Skeletal muscle cell (primary cell): Measurements from ENCODE around the gene GRIK5.

ENCODE experiments used
- DNase-seq: peaks from one replicate; pipeline ENCODE4 v3.0.0-alpha.2; 2010; ENCODE audit warnings: low read depth
- H3K4me3 ChIP-seq: 2 replicates; pipeline ENCODE4 v1.5.1; 2011; ENCODE audit warnings: low read depth, mild to moderate bottlenecking, control low read depth, low read length, moderate library complexity

The GRIK5 gene

DNA sequence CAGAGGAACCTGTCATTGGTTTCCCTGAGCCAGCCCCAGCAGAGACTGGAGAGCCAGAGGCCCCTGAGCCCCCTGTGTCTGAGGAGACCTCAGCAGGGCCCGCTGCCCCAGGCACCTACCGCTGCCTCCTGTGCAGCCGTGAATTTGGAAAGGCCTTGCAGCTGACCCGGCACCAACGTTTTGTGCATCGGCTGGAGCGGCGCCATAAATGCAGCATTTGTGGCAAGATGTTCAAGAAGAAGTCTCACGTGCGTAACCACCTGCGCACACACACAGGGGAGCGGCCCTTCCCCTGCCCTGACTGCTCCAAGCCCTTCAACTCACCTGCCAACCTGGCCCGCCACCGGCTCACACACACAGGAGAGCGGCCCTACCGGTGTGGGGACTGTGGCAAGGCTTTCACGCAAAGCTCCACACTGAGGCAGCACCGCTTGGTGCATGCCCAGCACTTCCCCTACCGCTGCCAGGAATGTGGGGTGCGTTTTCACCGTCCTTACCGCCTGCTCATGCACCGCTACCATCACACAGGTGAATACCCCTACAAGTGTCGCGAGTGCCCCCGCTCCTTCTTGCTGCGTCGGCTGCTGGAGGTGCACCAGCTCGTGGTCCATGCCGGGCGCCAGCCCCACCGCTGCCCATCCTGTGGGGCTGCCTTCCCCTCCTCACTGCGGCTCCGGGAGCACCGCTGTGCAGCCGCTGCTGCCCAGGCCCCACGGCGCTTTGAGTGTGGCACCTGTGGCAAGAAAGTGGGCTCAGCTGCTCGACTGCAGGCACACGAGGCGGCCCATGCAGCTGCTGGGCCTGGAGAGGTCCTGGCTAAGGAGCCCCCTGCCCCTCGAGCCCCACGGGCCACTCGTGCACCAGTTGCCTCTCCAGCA, 10.1 kb upstream of the GRIK5 start:
- DNase-seq = no peak
- H3K4me3 ChIP-seq = no peak overlapping the region

DNA sequence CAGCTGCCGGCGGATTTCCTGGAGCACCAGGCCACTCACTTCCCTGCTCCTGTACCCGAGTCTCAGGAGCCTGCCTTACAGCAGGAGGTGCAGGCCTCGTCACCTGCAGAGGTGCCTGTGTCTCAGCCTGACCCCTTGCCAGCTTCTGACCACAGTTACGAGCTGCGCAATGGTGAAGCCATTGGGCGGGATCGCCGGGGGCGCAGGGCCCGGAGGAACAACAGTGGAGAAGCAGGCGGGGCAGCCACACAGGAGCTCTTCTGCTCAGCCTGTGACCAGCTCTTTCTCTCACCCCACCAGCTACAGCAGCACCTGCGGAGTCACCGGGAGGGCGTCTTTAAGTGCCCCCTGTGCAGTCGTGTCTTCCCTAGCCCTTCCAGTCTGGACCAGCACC, 9.3 kb upstream of the GRIK5 start:
- DNase-seq = no peak
- no peak overlapping the region for H3K4me3 ChIP-seq

DNA sequence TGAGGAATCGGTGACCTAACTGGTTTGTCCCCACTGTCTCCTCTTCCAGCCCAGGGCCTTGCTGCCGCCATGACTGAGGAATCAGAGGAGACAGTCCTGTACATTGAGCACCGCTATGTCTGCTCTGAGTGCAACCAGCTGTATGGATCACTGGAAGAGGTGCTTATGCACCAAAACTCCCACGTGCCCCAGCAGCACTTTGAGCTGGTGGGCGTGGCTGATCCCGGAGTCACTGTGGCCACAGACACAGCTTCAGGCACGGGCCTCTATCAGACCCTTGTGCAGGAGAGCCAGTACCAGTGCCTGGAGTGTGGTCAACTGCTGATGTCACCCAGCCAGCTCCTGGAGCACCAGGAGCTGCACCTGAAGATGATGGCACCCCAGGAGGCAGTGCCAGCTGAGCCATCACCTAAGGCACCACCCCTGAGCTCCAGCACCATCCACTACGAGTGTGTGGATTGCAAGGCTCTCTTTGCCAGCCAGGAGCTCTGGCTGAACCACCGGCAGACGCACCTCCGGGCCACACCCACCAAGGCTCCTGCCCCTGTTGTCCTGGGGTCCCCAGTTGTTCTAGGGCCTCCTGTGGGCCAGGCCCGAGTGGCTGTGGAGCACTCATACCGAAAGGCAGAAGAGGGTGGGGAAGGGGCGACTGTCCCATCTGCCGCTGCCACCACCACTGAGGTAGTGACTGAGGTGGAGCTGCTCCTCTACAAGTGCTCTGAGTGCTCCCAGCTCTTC, 8.7 kb upstream of the GRIK5 start:
- DNase-seq = no peak
- no peak overlapping the region for H3K4me3 ChIP-seq

DNA sequence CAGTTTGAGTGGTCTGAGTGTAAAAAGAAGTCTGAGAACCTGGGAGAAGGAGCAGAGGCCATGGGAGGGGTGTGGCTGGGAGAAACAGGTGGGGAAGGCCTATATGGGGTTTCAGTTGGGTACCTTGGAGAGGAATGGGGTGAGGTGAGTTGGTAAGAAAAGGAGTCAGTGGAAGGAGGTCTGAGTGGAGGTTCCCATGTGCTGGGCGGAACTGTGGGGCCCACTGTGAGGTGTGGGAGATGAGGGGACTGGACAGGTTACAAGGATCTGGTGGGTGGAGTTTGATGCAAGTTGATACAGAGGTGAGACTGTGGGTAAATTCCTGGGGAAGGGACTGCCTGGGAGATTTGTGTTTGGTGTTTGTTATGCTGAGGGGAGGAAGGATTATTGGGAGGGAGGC, 8.1 kb upstream of the GRIK5 start:
- H3K4me3 ChIP-seq = no peak overlapping the region
- no peak for DNase-seq

DNA sequence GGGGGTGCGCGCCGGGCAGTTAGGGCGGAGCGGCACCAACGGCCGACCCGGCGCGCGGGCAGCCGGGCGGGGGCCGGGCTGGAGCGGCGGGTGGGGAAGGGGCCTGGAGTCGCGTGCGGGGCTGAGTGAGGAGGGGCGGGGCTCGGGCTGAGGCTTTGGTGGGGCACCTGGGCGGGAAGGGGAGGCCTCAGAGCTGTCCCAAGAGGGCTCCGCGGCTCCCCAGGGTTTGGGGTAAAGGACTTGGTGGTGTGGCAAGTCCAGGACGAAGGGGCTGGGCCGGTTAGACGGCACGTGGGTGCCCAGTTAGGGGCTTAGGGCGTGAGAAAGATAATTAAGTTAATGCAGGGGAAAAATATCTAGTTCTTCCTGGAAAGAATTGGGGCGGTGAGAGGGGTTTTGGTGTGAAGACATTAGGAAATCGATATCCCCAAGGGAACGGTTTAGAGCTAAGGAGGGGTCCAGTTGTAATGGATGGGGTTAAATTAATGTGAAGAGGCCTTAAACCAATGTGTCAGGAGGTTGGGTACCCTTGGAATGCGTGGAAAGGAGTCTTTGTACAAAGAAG, 6.5 kb upstream of the GRIK5 start:
- no peak for DNase-seq
- H3K4me3 ChIP-seq = peak overlapping the region; percentile 68

DNA sequence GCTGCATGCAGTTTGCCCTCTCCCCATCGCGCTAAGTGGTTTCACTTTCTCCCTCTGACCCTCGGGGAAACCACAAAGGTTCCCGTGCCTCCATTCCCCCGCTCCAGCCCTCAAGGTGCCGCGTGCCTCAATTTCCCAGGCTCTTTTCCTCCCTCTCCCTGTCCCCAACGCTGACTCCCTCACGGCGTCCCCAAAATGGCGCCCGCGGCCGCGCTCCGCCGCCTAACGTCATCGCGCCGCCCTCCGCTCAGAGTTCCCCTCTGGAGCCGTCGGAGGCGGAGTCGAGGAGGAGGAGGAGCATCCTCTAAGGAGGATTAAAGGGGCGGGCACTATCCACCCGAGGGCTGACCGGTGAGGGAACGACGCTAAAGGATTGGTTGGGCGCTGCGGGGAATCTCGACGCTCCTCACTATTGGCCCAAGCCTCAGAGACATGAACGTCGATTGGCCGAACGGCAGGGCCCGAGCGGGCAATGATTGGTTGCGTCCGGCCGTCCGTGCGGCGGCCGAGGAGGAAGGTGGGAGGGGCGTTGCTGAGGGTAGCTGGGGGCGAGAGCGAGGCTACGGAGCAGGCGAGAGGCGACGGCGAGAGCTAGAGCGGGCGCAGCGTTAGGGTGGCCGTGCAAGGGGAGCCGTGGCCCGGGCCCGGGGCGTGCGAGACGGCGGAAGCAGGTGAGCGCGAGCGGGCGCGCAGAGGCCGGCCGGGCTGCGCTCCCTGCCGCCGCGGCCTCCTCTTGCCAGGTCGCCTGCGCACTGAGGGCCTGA, 5.8 kb upstream of the GRIK5 start, which contains the start of gene ZNF574:
TSS of gene ZNF574 (plus strand) at position 551 of the 764 bp plus-strand sequence. CDS start 2,441 bp downstream, outside the sequence.
- peak within 1 kb of the TSS; percentile 68 for H3K4me3 ChIP-seq
- DNase-seq = peak; percentile 98

DNA sequence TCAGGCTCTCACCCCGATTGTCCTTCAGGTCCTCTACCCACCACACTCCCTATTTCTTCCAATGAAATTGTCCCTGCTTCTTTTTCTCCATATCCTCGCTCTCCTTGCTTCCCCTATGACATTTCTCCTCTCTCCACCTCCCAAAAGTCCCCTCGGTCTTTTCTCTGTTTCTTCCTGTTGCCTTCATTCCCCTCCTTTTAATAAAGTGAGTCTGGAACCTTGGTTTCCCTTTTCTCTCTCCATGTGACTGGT, 5.3 kb upstream of the GRIK5 start:
- no peak for DNase-seq
- H3K4me3 ChIP-seq = peak overlapping the region; percentile 68

DNA sequence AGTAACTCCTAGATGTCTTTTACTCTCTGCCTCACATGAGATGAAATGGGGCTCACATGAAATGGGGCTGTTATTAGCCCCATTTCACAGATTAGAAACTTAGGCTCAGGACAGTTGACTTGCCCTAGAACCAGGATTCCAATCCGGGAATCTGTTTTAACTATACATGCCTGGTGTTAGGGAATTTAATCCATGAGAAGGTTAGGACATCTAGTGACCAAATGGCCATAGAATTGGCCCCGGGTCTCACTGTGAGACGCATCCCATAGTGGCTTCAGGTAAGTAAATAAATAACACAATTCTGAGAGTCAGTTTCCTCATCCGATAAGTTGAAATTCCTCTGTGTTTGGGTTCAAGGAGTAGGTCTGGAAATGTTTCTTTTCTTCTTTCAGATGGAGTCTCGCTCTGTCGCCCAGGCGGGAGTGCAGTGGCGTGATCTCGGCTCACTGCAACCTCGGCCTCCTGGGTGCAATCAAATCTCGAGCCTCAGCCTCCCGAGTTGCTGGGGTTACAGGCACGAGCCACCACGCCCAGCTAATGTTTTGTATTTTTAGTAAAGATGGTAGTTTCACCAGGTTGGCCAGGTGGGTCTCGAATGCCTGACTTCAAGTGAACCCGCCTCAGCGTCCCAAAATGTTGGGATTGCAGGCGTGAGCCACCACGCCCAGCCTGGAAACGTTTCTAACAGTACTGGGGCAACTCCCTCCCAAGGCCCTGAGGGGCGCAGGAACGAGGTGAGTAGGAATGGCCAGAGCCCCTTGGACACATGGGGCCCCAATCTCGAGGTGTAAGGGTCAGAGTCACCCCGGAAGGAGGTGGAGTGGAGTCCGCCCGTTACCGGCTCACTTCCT, 4.7 kb upstream of the GRIK5 start:
- no peak for DNase-seq
- peak overlapping the region; percentile 68 for H3K4me3 ChIP-seq

DNA sequence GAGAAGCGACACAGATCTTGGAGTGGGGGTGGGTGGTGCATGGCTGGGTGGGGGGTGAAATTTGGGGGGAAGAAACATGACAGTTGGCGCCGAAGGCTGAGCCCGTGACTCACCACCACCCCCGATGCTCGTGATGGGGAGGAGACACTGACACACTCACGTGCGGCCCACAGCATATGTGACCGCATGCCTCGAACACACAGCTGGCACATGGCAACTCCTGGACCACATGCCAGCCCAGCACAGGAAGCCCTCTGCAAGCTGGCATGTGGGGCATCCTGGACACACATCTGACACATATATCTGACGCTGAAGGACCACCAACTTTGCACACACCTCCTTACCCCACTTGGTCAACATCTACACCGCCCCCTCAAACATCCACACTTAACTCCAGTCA, 1.2 kb upstream of the GRIK5 start:
- no peak overlapping the region for H3K4me3 ChIP-seq
- DNase-seq = no peak

DNA sequence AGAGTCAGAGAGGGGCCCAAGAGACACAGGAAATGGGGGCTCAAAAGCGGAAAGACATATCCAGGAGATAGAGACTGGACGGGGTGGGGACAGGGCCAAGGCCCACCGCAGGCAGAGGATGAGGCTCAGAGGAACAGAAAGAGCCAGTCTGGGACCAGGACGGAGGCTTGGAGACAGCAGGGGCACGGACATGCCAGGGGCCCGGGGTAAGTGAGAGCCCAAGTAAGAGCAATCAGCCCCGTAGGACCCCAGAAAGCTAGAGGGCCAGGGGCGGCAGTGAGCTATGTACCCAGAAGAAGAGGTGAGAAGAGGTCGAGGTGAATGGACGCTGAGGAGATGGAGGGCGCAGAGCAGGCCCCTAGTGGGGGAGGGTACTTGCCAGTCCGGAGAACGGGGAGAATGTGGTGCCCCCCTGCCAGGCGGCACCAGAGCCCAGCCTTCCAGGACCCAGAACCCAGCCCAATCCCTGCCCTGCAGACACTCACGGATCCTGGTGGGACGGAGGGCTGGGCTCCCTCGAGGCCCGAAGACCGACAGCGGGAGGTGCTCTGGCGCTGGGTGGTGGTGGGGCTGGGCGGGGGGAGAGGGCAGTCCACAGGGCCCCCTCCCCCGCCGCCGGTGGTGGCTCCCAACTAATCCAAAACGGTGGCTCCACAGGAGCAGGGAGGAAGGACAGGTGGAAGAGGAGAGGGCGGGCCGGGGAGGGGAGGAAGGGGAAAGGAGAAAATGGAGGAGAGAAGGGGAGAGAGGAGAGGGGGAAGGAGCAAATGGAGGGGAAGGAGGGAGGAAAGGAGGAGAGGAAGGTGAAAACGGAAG, 1.0 kb downstream of the GRIK5 start:
- DNase-seq = no peak
- no peak overlapping the region for H3K4me3 ChIP-seq

DNA sequence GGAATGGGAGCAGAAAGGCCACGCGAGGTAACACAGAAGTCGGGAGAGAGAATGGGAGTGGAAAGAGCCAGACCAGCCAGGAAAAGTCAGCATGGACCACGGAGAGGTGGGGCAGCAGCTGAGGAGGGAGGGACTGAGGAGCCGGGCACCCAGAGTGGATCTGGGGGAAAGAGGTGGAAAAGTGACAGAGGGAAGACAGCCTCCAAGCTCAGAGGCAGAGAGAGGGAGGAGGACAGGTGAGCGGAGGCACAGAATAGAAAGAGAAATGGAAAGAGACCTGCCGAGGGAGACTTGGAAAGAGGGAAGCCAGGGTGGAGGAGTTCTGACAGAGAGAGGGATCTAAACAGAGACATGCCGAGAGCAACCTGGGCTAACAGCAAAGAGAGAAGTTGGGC, 1.6 kb downstream of the GRIK5 start:
- DNase-seq = no peak
- H3K4me3 ChIP-seq = no peak overlapping the region

DNA sequence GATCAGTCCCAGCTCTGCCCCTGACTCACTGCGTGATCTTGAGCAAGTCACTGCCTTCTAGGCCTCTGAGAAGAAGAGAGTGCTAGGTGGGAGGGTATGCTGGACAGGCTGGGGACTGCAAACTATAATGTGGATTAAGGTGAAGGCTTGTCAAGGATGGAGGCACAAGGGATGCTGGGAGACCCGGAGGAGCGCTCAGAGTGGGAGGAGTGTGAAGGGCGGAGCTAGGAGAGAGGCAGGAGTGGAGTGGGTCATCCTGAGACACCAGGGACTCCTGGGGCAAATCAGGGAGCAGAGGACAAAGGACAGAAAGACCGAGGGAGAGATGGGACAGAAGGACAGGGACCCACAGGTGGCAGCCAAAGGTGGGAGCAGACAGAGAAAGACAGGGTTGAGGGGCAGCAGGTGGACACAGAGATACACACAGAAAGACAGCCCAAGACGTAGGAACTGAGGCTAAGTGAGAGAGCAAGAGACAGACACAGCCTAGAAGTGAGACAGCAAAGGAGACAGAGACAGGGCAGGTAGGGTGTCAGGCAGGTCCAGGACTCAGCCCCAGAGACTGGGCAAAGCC, 2.6 kb downstream of the GRIK5 start:
- H3K4me3 ChIP-seq = no peak overlapping the region
- no peak for DNase-seq

DNA sequence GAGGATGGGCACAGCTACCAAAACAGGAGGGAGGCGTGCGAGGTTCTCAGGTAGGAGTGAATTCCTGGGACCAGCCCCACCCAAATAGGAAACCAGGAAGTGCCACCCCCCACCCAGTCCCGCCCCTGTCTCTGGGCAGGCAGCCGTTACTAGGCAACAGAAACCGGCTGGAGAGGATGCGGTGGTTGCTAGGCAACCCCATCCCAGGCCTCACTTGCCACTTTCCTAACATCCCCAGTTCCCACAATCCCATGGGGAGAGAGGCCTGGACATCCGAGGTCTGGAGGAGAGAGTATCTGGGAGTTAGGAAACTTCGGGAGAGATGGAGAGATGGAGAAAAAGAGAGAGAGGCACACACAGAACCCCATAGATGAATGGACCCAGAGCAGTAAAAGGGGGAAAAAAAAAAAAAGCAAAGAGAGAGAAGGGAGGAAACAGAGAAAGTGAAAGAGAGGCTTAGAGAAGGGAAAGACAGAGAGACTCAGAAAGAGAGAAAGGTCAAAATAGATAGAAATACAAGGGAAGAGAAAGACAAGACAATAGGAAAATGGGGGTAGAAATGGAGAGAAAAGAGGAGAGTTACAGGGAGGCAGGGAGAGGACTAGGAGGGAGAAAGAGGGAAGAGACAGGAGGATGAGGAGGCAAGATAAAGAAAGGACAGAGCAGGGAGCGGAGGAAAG, 3.8 kb downstream of the GRIK5 start:
- DNase-seq = no peak
- no peak overlapping the region for H3K4me3 ChIP-seq

DNA sequence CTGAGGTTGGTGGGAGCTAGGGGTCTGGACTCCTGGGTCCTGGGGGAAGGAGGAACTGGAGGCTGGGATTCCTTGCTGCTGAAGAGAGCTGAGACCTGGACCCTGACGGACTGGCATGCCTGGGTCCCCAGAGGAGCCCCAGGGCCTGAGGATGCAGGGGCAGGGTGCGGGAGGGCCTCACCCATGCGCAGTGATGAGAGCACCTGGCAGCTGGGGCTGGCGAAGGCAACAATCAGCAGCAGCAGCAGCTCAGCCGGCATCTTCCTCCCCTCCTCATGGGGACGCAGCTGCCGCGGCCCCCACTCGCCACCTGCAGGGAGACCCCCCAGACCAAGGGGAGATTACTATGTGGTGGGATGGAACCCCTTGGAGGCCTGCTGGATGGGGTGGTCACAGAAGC, 4.5 kb downstream of the GRIK5 start:
- no peak overlapping the region for H3K4me3 ChIP-seq
- DNase-seq = no peak

DNA sequence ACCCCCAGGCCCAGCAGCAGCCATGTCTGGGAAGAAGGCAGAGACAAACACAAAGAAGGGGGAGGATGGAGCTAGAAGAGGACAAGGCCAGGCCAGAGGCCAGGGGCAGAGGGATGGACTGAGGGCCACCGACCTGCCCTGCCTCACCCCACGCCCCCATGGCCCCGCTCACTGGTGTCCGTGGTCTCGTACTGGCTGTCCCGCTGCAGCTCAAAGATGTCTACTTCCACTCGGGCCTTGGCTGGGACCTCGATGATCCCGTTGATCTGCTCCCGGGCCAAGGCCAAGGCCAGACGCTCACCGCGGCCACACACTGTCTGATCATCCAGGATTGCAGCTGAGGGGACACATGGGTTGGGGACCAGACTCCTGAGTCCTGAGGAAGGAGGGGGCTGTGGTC, 5.0 kb downstream of the GRIK5 start:
- no peak overlapping the region for H3K4me3 ChIP-seq

DNA sequence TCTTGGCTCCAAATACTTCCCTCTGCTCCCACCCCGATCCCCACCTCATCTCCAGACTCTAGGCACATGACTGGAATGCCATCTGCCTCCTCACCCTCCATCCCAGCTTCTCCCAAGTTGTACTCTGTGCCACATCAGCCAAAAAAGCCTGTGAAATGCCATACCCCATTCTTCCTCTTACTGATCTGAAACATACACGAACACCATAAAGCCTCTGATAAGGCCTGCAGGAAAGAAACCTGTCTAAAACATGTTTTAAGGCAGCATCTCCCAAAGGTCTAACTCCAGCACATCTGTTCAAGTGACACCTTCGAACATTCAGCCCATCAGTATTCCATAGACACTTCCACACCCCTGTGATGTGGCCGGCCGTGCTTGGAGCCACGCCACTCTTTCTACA, 5.6 kb downstream of the GRIK5 start:
- no peak for DNase-seq
- no peak overlapping the region for H3K4me3 ChIP-seq

More for the DNA sequence above, 5.0 kb downstream of the GRIK5 start:
- DNase-seq = no peak

DNA sequence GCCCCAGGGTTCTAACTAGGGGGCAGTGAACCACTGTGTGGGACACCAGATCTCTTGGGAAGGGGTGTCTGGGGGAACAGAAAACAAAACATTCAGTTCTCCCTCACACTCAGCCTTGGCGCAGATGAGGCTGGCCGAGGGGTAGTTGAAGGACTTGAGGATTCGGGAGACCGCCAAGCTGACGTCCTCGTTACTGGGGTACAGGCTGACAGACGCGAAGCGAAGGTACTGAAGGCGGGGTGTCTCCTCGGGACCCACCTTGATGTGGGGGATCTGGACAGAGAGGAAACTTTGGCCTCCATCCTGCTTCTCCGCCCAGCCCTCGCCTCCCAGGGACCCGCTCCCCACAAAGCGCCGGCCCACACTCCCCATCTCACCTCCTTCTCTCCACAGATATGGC, 7.6 kb downstream of the GRIK5 start:
- no peak overlapping the region for H3K4me3 ChIP-seq
- DNase-seq = no peak

DNA sequence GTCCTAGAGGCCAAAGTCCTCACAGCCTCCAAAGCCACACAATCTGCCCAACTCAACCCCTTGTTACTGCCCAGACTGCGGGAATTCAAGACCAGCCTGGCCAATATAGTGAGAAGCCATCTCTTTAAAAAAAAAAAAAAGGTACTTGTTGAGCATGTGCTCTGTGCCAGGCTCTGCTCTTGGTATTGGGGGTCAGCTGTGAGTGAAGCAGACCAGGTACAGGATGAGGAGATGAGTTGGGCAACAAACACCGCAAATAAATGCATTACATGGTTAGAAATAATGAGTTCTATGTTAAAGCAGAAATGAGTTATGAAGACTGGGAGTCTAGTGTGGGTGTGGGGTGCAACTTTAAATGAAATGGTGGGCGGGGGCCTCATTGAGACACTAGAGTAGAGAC, 9.9 kb downstream of the GRIK5 start:
- DNase-seq = no peak
- H3K4me3 ChIP-seq = no peak overlapping the region
